ENCODE measurements around the gene EFTUD2.
A peak's percentile ranks its signal among the peaks of the same experiment; 100 is the strongest.
"Not testable (repeated sequence)": the region's sequence is repeated elsewhere in the genome, so short reads cannot be mapped to it uniquely, and the experiment has no call there.

Gene EFTUD2

DNA sequence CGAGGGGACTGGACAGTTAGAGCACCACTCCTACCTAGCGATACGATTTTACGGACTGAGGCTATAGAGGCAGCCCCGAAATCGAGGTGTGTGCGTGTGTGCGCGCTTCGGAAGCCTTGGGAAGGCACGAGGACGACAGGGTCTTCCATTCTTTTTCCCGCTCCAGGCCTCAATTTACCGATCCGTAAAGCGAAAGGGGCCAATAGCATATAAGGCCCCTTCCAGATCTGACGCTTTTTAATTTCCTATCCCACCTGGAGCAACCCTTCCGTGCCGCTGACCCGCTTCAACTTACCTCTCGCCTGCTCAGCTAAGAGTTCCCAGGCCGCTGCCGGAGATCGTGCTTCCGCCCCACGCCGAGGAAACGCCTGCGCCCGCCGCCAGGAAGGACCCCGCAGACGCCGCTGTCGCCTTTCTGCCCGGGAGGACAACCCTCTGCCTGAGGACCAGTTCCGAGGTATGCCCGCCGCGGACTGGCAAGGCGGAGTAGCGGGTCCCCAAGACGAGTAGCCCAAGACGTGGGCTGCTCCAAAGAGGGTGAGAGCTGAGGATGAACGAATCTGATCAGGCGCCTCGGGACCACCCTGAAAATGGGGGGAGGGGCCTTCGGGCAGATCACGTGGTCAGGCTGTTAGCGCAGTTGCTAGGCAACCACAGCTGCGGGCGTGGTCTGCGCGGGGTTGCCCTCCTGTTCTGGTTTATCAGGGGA lies at the start of gene EFTUD2:
TSS of gene EFTUD2 (minus strand) at position 372 of the 709 bp plus-strand sequence. CDS start 4,924 bp downstream, outside the sequence.
- DNase-seq (ENCODE audit: low read depth in 2 of 2): peak; percentile 73

DNA sequence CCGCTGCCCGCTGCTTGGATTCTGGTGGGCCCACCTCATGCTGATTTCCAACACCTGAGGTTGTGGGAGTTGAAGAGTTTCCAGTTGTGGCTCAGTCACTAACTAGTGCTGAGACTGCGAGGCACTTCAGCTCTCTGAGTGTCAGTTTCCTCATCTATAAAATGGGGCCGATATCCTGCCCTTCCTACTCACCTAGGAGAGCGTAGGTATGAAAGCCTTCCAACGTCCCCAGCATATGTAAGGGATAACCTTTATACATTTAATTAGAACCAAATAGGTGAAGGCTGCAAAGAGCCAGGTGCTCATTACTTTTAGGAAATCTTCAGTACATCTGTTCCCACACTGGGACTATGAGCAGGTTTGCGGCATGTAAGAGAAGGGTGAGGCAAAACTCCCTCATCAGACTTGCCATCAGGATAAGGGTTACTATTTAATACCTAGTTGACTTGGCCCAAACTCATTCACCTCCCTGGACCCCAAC lies 49.1 kb upstream of the EFTUD2 start:
- DNase-seq (ENCODE audit: low read depth in 2 of 2): no peak

- DNase-seq (ENCODE audit: low read depth in 2 of 2): peak; percentile 78 to 80
Measured at GRCh38 chr17:44947461-44948314, 48.4 kb upstream of the EFTUD2 start, which contains the start of gene KIF18B. Gene KIF18B (minus strand): TSS chr17:44947773. CDS start chr17:44936344, 11,429 bp downstream.

- DNase-seq (ENCODE audit: low read depth in 2 of 2): not testable (repeated sequence)
Measured at GRCh38 chr17:44945652-44946051, 46.4 kb upstream of the EFTUD2 start.

DNA sequence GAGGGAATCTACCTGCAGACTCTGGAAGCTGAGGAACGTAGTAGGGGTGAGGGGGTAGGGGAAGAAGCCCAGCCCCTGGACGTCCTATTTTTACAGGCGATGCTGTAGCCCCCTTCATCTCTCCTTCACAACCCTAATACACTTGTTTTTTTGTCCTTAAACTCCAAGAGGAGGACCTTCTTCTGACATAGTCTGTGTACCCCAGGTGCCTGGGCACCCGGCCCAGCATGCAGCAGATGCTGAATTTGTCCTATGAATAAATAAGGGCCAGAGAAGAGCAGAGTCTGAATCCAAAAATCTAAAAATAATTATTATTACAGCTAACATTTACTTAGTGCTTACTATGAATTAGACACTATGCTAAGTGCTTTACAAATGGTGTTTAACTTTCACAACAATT lies 43.2 kb upstream of the EFTUD2 start:
- DNase-seq (ENCODE audit: low read depth in 2 of 2): no peak

DNA sequence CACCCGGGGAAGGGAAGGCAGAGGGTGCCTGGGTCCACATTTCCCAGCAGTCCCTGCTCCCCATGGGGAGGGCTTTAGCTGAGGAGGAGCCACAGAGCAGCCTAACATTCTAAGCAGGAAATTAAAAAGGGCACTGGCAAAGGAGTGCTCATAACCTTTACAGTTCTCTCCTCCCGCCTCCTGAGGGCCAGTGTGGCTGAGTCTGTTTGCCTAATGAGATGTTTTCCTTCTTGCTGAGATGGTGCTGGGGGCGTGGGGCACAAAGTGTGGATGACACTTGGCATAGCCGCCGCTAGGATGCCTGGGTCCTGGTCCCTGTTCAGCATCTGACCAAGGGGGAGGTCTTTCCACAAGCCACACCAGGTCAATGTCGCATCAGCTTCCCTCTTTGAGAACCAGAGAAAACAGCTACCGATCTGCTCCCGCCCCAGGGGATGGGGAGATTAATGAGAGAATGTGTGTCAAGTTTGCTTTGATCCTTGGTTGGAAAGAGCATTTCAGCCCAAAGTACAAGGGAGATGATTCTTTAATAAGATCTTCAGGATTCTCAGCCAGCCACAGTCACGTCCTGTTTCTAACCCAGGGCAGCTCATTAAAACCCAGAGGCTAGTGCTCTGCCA lies 42.6 kb upstream of the EFTUD2 start:
- DNase-seq (ENCODE audit: low read depth in 2 of 2): no peak

DNA sequence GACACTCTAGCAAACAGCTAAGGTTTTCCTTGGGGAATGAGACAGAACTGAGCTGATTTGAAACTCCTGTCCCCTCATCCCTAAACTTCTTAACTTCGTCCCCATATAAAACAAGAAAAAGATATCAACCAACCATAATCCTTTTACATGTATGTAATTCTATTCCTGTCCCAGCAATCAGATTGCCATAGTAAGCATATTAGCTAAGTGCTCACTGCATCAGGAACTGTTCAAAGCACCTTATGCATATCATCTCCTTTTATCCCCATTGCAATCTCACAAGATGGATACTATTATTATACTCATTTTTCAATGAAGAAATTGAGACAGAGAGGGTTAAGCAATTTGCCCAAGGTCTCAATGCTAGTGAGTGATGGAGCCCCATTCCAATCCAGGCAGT lies 41.5 kb upstream of the EFTUD2 start:
- DNase-seq (ENCODE audit: low read depth in 2 of 2): no peak

GRCh38 chr17:44940317-44940716 lies 41.1 kb upstream of the EFTUD2 start:
- DNase-seq (ENCODE audit: low read depth in 2 of 2): peak; percentile 41 to 44

GRCh38 chr17:44935116-44935515 lies 35.9 kb upstream of the EFTUD2 start:
- DNase-seq (ENCODE audit: low read depth in 2 of 2): no peak

DNA sequence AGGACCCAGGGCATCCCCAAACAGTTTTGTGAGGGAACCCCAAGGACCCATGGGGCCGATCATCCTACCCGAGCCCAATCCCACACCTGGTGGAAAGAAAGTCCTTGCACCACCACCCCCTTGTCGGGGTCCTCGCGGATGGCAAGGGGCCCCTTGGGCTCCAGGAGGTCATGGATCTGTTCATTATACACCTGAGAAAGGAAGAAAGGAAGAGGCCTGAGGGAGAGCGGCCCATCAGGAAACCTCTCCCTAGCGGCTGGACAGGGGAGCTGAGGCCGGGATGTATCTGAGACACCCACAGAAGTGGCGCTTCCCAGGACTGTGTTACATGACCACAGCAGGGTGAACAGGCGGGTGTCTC lies 35.5 kb upstream of the EFTUD2 start:
- no peak for DNase-seq (ENCODE audit: low read depth in 2 of 2)

DNA sequence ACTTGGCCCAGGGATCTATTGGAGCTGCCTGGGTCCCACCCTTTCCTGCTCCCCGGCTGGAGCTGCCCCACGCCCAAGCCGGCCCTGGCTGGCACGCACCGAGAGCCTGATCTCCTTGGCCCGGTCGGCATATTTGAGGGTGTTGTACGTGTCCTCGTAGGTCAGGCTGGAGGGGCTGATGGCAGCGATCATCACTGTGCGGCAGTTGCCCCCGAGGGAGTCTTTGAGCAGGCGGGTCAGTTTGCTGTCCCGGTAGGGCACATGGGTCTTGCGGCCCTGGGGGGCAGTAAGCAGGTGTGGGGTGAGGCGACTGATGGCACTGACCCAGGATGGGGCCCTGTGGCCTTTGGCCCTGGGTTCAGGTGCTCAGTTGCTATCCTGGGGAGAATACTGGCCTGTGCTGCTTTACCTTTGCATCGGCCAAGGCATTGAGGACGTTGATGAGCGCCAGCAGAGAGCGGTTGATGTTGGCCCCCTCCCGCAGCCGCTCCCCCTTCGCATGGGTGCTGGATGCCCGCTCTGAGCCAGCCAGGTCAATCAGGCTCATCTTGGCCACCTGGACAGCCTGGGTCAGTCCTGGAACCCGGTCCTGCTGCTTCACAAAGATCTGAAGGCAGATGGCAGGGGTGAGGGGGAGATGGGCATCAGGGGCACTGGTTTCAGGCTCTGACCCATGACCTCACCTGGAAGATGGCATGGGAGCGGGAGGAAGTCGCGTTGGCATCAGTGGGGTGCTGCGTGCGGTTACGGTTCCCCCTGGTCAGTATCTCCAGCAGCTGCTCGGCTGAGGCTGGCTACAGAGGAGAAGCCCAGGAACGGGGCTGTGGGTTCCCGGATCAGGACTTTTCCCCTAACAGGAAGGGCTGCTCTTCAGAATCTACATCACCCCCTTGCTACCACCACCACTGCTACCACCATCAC lies 34.8 kb upstream of the EFTUD2 start:
- DNase-seq (ENCODE audit: low read depth in 2 of 2): no peak

- no peak for DNase-seq (ENCODE audit: low read depth in 2 of 2)
Measured at GRCh38 chr17:44932787-44933097, 33.5 kb upstream of the EFTUD2 start.

- no peak for DNase-seq (ENCODE audit: low read depth in 2 of 2)
Measured at GRCh38 chr17:44932096-44932786, 33.0 kb upstream of the EFTUD2 start.

GRCh38 chr17:44931376-44931775 lies 32.1 kb upstream of the EFTUD2 start:
- DNase-seq (ENCODE audit: low read depth in 2 of 2): no peak

GRCh38 chr17:44930667-44931066 lies 31.4 kb upstream of the EFTUD2 start:
- DNase-seq (ENCODE audit: low read depth in 2 of 2): no peak

DNA sequence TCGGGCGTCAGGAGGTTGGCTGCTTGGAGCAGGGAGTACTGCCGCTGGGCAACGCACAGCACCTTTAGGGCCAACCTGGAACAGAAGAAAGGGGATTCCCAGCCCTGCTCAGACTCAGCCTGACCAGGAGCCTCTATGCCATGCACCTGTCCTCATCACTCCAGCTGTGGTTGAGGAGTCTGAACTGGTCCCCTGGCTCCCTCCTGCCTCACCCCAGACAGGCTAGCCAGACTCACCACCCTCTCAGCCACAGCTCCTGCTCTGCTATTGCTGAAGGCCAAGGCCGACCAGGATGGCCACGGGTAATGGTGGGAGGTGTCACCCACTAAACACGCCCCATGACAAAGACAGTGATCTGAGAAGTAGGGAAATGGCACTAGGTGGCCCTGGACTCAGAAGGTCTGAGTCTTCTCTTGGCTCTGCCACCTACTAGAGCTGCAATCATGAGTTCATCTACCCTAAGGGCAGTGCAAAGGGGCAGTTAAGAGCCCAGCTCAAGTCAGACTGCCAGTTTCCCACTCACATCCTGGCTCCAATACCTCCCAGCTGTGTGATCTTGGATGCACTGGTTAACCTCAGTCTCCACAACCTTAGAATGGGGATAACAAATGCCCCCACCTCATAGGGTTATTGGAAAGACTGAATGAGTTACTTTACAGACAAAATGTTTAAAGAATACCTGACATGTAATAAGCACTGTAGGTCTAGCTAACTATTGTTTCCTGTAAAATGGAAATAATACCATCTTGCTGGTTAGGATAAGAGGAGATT lies 29.9 kb upstream of the EFTUD2 start:
- no peak for DNase-seq (ENCODE audit: low read depth in 2 of 2)

- DNase-seq (ENCODE audit: low read depth in 2 of 2): no peak
Measured at GRCh38 chr17:44928136-44928535, 28.9 kb upstream of the EFTUD2 start.

DNA sequence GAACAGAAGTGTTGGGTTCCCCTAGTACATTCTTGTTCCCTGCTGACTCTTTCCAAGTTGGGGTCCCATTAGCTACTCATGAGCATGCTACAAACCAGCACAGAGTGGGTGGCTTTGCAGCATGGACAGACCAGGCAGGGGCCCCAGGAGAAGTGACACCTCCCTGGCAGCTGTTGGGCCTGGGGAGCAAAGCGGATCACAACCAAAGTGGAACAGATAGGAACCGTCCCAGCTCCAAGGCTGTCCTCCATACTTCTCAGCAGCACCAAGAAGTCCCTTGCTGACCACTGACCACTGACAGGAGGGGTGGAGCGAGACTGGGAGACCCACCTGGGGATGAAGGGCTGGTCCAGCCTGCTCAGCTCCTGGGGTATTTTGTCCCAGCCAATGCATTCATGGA lies 28.5 kb upstream of the EFTUD2 start:
- no peak for DNase-seq (ENCODE audit: low read depth in 2 of 2)

DNA sequence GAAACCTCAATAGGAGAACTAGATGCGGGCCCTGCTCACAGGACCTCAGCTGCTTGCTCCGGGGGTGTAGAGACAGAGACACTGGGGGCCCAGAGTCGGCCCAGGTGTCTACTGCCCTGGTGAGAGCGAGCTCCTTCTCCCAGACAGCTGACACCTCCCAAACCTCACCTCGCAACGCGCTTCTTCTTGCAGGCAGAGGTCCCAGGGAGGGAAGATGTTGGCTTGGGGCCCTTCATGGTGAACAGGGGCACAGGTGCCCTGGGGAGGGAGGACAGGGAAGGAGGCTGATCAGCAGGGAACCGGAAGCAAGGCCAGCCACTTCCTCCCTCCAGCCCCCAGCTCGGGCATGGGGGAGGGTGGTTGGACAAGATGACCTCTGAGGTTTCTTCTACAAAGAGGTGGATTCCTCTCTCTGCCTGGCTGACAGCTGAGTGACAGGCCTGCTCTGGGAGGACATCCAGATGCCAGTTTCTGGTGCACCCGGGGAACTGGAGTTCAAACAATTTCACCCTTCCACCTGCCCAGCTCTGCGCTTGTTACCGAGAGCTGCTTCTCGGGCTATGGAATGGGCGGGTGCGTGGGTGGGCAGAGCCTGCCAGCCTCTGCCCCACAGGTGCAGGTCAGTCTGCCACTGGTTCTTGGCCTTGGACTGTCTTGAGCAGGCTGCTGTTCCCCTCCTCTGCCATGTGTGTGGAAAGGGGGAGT lies 27.7 kb upstream of the EFTUD2 start:
- no peak for DNase-seq (ENCODE audit: low read depth in 2 of 2)
